GM23248 (cell line): ENCODE measurements around the gene RWDD3.

ENCODE experiments used
- EZH2 ChIP-seq: fragments of 200-600 bp; sonication (generic); IDR thresholded peaks from 2 replicates; pipeline ENCODE4 v1.6.1; 2018; ENCODE audit warnings: antibody characterized with exemption, mild to moderate bottlenecking; ENCODE audit not compliant: insufficient read depth, poor library complexity, severe bottlenecking
- EZH2phosphoT487 ChIP-seq: fragments of 200-600 bp; sonication (generic); IDR thresholded peaks from 2 replicates; pipeline ENCODE4 v1.6.1; 2018; ENCODE audit warnings: antibody characterized with exemption, moderate library complexity, mild to moderate bottlenecking, low read depth; ENCODE audit not compliant: insufficient read depth

DNA sequence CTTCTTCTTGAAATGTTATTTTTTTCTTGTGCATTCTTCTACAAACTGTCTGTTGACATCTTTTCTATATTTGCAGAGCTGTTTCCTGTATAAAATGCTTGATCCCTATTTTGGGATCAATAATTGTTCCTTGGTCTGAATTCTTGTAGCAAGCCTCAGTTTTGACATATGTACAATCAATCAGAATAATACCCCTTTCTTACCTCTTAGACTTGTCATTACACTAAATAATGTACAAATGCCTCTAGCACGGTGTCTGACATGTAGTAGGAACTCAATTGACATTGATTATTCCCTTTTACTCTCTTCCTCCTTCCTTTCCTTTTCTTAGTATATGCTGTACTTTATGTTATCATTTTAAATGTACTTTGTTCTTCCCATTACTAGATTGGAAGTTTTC, 25.2 kb downstream of the RWDD3 start:
- TF ChIP-seq EZH2phosphoT487 = no peak
- TF ChIP-seq EZH2 = no peak
